Measurements from ENCODE around the gene FBXW9.
"Not testable (repeated sequence)": the region's sequence is repeated elsewhere in the genome, so short reads cannot be mapped to it uniquely, and the experiment has no call there.

Gene FBXW9

DNA sequence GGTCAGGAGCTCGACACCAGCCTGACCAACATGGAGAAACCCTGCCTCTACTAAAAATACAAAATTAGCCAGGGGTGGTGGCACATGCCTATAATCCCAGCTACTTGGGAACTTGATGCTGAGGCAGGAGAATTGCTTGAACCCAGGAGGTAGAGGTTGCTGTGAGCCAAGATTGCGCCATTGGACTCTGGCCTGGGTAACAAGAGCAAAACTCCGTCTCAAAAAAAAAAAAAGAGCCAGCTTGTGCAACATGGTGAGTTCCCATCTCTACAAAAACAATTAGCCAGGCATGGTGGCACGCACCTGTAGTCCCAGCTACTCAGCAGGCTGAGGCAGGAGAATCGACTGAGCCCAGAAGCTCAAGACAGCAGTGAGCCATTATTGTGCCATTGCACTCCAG lies 18.4 kb downstream of the FBXW9 start:
- DNase-seq = not testable (repeated sequence)

DNA sequence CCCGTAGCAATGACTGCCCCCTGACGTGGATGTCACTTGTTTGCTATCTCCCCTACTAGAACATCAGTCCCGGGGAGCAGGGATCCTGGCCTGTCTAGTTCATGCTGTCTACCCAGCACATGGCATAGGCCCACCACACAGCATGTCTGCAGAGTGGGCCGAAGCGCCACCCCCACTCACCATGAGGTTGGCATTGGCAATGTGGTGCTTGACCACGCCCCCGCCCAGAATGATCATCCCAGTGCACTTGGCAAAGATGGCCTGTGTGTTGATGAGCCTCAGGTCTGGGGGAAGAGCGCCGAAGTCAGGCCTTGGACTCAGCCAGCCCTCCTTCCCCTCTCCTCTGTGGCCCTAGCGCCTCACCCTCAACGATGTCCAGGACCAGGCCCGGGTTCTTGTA lies 19.5 kb downstream of the FBXW9 start:
- no peak for DNase-seq

DNA sequence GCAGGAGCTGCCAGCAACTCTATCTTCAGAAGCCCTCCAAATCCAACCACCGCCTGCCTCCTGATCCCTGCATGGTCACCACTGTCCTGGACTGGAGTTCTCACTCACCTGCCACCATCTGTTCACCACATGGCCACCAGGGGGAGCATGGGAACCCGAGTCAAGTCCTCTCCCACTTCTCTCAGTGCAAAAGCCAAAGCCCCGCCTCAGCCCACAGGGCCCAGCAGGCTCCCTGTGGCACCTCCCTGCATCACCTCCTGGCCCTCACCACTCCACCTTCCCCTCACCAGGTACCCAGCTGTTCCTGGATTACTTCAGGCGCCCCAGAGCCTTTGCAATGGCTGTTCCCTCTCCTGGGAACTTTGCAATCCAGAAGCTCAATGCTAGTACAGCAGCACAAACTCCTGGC lies 20.0 kb downstream of the FBXW9 start:
- DNase-seq = peak; percentile 38

DNA sequence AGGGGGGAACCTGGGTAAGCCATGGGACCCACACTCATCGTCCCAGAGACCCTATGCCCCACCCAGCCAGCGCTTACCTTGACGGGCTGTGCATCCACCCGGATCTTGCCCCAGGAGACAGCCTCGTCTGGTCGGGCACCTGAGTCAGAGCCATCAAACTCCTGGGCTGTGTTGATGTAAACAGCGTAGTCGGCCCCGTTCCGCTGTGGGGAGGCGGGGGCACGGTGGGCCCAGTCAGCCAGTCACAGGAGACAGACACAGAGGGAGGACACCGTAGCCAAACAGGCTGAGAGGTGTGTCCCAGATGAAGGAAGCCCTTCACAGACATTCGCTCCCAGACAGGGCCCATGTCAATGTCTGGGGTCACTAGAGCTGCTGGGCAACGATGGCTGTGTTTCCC lies 20.5 kb downstream of the FBXW9 start:
- DNase-seq = no peak

DNA sequence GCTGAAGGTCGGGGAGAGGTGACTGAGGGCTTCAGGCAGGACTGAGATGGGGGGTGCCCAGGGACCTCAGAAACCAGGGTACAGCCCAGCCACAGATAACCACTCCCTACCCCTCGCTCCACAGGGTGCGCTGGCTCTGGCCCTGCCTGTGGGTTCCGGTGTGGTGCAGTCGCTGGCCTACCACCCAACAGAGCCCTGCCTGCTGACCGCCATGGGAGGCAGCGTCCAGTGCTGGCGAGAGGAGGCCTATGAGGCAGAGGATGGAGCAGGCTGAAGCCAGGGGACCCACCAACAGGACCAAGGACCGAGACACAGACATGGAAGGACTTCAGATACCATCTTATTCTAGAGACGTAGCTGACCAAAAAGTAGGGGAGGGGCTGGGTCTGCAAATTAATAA lies 21.0 kb downstream of the FBXW9 start:
- DNase-seq = no peak

DNA sequence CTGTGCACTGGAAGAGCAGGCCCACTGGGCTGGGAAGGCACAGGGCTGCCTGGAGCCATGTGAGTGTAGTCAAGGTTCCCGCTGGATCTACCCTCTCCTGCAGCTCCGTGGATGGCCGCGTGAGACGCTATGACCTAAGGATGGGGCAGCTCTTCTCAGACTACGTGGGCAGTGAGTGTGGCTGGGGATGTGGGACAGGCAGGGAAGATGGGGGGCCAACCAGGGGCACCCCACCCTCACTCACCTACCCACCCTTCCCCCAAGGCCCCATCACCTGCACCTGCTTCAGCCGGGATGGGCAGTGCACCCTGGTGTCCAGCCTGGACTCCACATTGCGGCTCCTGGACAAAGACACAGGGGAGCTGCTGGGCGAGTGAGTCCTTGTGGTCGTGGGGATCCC lies 23.7 kb downstream of the FBXW9 start:
- no peak for DNase-seq

DNA sequence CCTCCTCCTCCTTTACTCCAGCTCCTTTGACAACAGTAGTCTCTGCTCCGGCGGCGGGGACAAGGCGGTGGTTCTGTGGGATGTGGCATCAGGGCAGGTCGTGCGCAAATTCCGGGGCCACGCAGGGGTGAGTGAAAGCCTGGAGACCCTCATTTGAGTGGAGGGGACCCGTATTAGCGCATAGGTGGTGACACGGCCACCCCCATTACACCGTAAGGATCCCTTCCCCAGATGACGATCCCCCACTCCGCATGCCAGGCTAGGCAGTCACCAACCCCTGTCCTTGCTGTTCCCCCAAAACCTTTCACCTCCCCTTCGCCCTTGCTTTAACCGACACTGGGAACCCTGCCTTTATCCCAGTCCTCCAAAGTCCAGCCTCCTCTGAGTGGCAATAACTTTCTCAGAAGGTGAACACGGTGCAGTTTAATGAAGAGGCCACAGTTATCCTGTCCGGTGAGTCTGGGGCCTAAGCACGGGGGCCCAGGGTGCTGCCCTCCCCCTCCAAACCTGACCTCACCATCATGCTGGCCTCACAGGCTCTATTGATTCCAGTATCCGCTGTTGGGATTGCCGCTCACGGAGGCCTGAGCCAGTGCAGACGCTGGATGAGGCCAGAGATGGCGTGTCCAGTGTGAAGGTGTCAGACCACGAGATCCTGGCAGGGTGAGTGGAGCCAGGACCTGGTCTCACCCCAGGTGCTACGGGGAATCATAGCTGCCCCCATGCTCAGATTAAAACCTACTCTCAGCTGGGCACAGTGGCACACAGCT lies 26.1 kb downstream of the FBXW9 start:
- no peak for DNase-seq

DNA sequence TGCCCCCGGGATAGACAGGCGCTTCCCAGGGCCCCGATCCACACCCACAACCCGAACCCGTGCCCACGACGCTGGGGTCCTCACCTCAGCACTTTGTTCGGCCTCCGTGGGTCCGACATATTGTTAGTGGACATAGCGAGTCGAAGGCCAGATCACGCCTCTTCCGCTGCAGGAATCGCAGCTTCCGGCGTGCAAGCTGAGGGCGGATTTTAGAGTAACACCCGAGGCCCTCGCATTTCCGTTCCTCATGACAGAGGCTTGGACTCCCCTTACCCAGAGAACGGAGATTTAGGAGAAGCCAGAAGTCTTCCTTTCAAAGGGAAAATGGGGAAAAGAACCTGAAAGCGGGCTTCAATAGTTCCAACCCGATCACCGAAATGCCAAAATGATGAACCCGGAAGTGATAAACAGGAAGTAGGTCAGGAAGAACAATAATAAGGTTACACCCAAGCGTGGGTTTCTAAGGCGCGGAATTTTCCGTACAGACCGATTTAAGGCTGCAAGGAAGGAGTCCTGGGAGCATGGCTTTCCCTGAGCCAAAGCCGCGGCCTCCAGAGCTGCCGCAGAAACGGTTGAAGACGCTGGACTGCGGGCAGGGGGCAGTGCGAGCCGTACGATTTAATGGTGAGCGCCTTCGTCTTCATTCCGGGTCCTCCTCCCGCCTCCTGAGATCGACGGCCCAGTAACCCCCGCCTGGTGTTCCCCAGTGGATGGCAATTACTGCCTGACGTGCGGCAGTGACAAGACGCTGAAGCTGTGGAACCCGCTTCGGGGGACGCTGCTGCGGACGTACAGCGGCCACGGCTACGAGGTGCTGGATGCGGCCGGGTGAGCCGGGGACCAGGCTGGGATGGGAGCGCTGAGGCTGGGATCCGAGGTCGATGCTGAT lies 26.9 kb downstream of the FBXW9 start:
- DNase-seq = peak; percentile 72

DNA sequence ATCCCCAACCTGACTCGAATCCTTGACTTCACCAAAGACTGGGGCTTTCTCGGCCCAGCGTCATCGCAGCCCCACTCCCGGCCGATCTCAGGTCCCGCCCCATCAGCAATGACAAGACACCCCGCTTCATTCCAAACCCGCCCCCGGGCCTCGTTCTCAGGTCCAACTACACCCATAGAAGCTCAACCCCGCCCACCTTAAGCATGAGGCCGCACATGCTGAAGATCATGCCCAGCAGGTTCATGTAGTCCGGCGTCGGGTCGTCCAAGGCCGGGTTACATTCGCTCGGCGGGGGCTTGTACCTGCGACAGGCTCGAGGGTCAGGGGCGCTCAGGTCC lies 27.5 kb downstream of the FBXW9 start:
- DNase-seq = peak; percentile 42

DNA sequence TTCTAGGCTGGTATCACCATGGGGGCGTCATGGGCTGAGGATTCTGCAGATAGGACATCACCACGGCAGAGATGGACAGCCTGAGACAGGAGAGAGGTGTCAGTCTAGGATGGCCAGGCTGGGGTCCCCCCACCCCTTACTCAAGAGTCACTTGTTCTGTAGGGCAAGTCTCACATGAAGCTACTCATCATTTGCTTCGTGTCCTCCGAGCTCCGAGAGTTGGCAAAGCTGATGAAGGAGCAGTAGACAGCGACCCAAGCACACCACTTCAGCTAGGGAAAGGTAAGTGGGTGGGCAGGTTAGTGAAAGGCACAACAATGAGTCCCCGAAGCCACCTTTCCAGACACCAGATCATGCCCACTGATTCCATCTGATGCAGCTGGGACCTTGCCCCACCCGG lies 28.1 kb downstream of the FBXW9 start:
- DNase-seq = no peak

DNA sequence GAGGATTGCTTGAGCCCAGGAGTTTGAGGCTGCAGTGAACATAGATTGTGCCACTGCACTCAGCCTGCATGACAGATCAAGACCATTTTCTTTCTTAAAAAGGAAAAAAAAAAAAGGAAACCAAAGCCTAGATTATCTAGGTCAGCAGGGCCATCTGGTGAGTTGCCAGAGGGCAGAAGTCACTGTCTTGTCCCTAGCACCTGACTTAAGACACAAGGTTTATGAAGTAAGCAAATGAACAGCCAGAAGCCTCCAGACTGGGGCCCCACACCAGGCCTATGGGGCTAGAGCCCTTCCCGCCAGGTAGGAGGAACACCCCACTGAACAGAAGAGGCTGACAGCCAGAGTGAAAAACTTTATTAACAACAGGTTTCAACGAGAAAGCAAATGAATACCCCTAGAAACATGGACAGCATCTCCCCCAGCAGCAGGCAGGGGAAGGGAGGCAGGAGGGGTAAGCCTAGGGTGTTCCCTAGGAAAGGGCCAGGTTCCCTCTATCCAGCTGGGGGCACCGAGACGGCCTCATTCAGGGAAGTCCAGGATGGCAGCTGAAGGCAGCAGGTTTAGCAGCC lies 28.6 kb downstream of the FBXW9 start:
- DNase-seq = no peak

DNA sequence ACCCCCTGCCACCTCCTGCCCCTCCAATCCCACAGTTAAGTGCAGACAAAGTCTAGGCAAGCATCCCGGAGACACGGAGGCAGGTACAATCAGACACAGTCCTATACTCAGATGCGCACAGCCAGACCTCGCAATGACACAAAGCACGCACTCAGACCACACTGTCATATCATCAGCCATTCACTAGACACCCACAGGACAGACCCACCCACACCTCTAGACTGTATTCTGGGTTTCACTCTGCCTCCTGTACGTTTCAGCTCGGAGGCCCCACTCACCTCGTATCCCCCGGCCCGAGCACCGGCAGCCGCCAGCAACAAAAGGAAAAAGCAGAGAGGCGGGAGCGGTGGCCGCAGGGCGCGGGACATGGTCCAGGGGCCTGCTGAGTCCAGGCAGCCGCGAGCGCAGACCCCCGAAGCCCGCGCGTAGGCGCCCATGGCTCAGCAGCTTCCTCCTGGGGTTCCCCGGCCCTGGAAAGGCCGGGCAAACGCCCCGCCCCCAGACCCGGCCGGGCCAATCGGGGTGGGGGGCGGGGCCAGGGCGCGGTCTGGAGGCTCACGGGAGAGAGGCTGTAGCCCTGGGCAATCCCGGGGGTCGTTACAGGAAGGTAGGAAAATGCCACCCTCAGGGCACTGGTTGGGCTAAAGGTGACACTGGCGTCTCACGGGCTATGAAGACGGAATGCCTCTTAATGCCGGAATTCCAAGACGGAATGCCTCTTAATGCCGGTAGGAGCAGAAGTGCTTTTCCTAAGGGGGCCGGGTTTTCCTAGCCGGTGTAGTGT lies 30.0 kb downstream of the FBXW9 start, which contains the start of the genes MAN2B1 and WDR83:
TSS of gene MAN2B1 (minus strand) at position 478 of the 784 bp plus-strand sequence. CDS start at position 437, 41 bp downstream.
TSS of gene WDR83 (plus strand) at position 543 of the 784 bp plus-strand sequence. CDS start 2,984 bp downstream, outside the sequence.
- DNase-seq = peak; percentile 66

DNA sequence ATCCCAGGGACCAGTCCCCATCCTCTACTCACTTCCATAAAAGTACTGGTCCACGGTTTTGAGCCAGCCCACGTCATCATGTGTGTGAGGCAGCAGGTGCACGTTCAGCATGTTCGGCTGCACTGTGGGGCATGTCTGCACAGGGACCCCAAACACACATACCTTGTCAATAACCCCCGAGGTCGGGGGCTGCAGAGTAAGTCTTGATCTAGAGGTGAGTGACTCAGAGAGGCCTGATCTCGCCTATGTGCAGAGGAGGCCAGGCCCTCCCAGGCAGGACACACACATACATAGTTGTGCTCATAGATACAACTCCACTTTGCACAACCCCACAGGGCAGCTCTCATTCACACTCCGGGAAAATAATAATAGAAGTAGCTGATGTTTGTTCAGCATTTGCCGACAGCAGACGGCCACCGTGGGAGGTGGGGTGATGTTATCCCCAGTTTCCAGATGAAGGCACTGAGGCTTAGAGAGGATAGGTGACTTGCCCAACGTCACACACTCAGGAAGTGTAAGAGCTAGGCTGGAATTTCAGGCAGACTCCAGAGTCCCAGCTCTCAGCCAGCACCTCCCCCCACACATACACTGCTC lies 30.7 kb downstream of the FBXW9 start:
- DNase-seq = no peak

DNA sequence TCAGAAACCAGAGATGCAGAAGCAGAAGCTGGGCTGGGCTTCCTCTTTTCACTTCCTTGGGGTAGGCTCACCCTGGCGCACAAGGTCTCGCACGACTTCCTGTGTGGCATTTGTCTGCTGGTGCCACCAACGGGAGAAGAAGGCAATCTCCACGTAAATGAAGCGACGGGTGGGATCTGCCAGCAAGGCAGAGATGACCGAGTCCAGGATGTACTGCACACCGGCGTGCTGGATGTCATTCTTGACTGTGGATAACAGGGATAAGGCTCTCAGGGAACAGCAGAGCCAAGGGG lies 31.2 kb downstream of the FBXW9 start:
- no peak for DNase-seq

DNA sequence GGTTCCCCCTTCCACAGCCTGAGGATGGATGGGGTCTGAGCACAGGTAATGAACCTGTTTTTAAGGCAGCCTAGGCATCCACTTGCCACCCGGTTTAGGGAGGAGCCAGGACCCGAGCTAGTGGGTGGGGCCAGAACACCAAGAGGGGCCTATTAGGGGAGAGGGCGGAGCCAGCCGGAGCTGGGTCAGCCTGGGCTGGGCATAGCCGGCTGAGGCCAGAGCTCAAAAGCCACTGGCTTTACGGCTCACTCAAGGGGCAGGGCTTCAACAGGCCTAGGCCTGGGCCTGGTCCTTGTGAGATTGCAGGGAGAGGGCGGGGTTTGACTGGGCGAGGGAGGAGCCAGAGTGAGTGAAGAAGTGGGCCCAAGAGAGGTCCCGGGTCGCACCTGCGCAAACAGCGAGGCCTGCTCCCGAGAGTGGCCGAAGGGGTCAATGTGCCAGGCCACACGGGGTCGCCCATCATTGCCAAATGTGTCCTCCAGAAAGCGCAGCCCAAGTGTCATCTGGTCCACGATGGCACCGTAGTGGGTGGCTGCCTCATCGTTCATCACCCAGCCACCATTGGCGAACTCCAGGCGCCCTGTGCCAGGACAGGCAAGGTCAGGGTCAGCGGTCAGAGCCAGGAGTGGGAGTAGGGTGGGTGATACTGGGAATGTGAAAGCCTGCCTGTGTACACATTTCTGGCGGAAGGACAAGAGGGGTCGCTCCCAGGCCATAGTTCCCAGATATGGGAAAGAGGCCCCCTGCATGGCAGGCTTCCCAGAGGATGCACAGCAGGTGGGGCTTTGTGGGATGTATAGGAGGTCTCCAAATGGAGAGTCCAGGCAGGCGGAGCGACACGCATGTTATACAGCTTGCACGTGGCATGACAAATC lies 31.8 kb downstream of the FBXW9 start:
- DNase-seq = no peak

DNA sequence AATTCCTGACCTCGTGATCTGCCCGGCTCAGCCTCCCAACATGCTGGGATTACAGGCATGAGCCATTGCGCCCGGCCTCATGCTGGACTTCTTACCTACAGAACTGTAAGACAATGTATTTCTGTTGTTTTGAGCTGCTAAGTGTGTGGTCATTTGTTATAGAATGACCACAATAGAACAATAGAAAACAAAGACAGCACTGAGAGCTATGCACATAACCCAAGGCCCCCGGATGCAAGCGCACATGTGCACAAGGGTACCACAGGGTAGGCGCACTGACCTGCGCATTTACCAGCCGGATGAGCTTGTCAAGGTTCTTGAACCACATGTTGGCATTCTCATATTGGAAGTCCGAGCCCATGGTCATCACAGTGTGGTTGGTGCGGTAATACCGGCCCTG lies 35.5 kb downstream of the FBXW9 start:
- no peak for DNase-seq

DNA sequence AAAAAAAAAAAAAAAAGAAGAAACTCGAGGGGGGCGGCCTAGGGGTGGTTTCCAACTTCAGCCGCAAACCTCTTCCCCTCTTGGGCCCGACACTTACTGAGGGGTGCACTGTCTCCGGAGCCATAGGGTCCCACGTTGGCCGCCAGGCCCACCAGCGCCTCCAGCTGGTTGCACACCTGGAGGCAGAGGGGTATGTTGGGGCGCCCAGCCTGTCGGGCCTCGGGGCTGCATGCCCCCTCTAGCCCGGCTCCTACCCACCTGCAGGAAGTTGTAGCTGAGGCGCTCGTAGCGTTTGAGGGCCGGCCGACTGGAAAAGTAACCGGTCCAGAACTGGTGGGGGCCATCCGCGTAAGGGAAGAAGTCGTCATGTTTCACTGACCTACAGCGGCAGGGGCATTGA lies 38.5 kb downstream of the FBXW9 start:
- DNase-seq = no peak

DNA sequence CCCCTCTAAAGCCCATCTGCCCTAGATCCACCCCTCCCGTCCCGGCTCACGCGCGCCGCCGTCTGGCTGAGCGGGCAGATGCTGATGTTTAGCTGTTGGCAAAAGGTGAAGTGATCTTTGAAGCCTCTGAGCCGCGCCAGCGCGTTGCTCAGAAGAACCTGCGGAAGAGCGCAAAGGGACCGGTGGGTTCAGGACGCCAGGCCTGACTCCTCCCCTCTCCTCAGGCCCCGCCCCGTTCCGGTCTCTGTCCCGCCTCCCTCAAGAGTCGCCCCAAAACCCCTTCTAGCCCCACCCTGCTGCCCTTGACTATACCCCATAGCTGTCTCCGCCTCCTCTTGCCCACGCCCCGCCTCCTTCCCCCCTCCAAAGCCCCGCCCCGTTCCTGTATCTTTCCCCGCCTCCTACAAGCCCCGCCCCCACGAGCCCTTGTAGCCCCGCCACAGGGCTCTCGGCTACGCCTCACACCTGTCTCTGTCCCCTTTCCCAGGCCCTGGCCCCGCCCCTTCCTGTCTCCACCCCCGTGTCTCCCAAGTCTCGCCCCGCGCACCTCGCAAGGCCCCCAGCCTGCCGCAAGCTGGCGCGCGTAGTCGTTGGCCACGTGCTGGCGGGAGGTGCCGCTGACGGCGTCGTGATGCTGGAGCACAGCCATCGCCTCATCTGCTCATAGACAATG lies 39.4 kb downstream of the FBXW9 start:
- no peak for DNase-seq

DNA sequence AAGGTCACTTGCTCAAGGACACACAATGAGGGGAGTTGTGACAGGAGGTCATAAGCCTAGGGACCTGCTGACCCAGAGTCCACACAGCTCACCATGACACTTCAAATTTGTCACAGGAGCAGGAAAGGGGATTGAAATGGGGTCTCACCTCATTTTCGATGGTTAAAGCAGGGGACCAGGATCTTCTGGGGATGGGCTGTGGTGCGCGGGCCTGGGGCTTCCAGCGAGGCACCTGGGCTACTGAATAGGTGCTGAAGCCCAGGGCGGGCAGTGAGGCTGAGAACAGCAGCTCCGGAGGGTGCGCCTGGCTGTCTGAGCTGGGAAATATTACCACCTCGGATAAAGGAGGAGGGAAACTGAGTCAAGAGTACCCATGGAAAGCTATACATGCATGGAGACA lies 40.9 kb downstream of the FBXW9 start:
- no peak for DNase-seq

DNA sequence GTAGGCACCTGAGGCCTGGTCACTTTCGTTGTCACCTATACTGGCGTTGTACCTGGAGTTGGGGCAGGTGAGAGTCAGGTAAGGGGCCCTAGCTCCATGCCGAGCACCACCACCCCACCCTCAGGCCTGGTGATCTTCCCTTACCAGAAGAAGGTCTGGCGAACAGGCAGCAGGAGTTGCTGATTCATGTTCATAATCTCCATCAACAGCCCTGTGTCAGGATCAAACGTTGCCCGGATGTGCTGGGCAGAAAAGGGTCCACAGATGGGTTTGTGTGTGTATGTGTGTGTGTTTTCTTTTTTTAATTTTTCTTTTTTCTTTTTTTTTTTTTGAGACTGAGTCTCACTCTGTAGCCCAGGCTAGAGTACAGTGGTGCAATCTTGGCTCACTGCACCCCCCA lies 44.2 kb downstream of the FBXW9 start:
- DNase-seq = no peak

DNA sequence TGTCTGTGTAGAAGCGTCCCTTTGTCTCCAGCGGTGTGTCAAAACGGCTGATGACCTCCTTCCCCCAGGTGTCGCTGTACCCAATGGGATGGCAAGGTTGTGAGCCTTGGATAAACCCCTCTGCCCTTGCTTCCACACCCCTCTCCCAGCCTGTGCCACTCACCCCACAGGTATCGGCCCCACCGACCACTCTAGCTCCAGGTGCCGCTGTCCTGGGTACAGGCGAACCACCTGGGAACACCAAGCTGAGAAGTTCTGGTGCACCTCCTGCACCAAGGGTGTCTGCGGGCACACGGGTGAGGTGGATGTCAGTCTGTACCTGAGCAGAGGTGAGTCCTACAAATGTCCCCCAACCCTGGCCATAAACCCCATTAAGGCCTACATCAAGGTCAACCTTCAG lies 46.5 kb downstream of the FBXW9 start:
- no peak for DNase-seq
